T-helper 1 cell treated with Interleukin-12 subunit alpha and Interleukin-12 subunit beta and Interleukin-4 antibody, amounts not matched to agents 30 ng/mL and 1 ng/mL, for 36 hours (primary cell): Measurements from ENCODE around the gene TRABD2B. TPM values are rescaled to one million over a fixed set of nuclear protein-coding genes. Genes with fewer than 3 reads are reported as not detected.

Source experiments
- intact Hi-C: fragments of 100-400 bp; cut with micrococcal nuclease; formaldehyde crosslinking; loops from one replicate; pipeline ENCODE4 v1.15.1; 2024
- total RNA-seq: library from RNA; stranded (reverse); gene quantifications from 2 replicates; pipeline ENCODE4 v1.2.3, GENCODE V29; 2022

The TRABD2B gene
- total RNA-seq, 1 donor from 2014 or later, result not detected

GRCh38 chr1:48022306-48022705 lies 25.1 kb upstream of the TRABD2B start:
- intact Hi-C loops, result no loop called here

- intact Hi-C loops, result no loop called here
Observed at GRCh38 chr1:48021792-48022191, 24.6 kb upstream of the TRABD2B start.

GRCh38 chr1:48019714-48020315 lies 22.6 kb upstream of the TRABD2B start:
- intact Hi-C loops, result no loop called here

- intact Hi-C loops, result no loop called here
Observed at GRCh38 chr1:48018799-48019198, 21.6 kb upstream of the TRABD2B start.

- intact Hi-C loops, result no loop called here
Observed at GRCh38 chr1:48017716-48018115, 20.5 kb upstream of the TRABD2B start.

- intact Hi-C loops, result no loop called here
Observed at GRCh38 chr1:48016515-48016914, 19.3 kb upstream of the TRABD2B start.

GRCh38 chr1:48013270-48013669 lies 16.1 kb upstream of the TRABD2B start:
- intact Hi-C loops, result no loop called here

GRCh38 chr1:48007047-48007446 lies 9.9 kb upstream of the TRABD2B start:
- intact Hi-C loops, result no loop called here

GRCh38 chr1:48006264-48006663 lies 9.1 kb upstream of the TRABD2B start:
- intact Hi-C loops, result no loop called here

GRCh38 chr1:48005253-48006117 lies 8.3 kb upstream of the TRABD2B start:
- intact Hi-C loops, result no loop called here

- intact Hi-C loops, result no loop called here
Observed at GRCh38 chr1:48003741-48004531, 6.8 kb upstream of the TRABD2B start.

- intact Hi-C loops, result no loop called here
Observed at GRCh38 chr1:48002142-48002541, 5.0 kb upstream of the TRABD2B start.

- intact Hi-C loops, result no loop called here
Observed at GRCh38 chr1:48001696-48002095, 4.5 kb upstream of the TRABD2B start.

GRCh38 chr1:48000883-48001282 lies 3.7 kb upstream of the TRABD2B start:
- intact Hi-C loops, result no loop called here

GRCh38 chr1:47999097-47999496 lies 1.9 kb upstream of the TRABD2B start:
- intact Hi-C loops, result no loop called here

GRCh38 chr1:47998396-47998990 lies 1.3 kb upstream of the TRABD2B start:
- intact Hi-C loops, result no loop called here

GRCh38 chr1:47996406-47997226 lies 569 bp downstream of the TRABD2B start:
- intact Hi-C loops, result loop anchor here (1.0 to 2.0 kb wide), 2 partner anchors 65 to 206 kb away; no protein-coding TSS in a partner anchor

GRCh38 chr1:47996060-47996405 lies 1.2 kb downstream of the TRABD2B start:
- intact Hi-C loops, result loop anchor here (2.0 kb wide), 1 partner anchor 207 kb away; no protein-coding TSS in a partner anchor

- intact Hi-C loops, result loop anchor here (2.0 kb wide), 1 partner anchor 207 kb away; no protein-coding TSS in a partner anchor
Observed at GRCh38 chr1:47995306-47996050, 1.7 kb downstream of the TRABD2B start.
